Smooth muscle cell (in vitro differentiated cells): Measurements from ENCODE around the gene JMJD6. TPM values are rescaled to one million over a fixed set of nuclear protein-coding genes. Genes with fewer than 3 reads are reported as not detected.
"Not testable (repeated sequence)": the region's sequence is repeated elsewhere in the genome, so short reads cannot be mapped to it uniquely, and the experiment has no call there.

Experiments
- DNase-seq: peaks from one replicate; lab custom pipeline; 2025; ENCODE audit not compliant: unreplicated experiment; lab: John Stamatoyannopoulos, UW
- H2AFZ ChIP-seq: fragments of 200-600 bp; sonication (generic); 2 replicates; pipeline ENCODE4 v1.6.0; 2016; ENCODE audit warnings: antibody characterized with exemption, low read depth, mild to moderate bottlenecking
- H3F3A ChIP-seq: fragments of 200-600 bp; sonication (generic); 2 replicates; pipeline ENCODE4 v1.6.0; 2017; ENCODE audit warnings: antibody characterized with exemption, low read depth
- H3K27ac ChIP-seq: fragments of 200-600 bp; sonication (generic); 2 replicates; pipeline ENCODE4 v1.5.1; 2016; ENCODE audit warnings: low read depth, mild to moderate bottlenecking
- H3K27me3 ChIP-seq: fragments of 200-600 bp; sonication (generic); 2 replicates; pipeline ENCODE4 v1.6.1; 2016; ENCODE audit warnings: low read depth, mild to moderate bottlenecking
- H3K36me3 ChIP-seq: fragments of 200-600 bp; sonication (generic); 2 replicates; pipeline ENCODE4 v1.5.1; 2016; ENCODE audit warnings: low read depth
- H3K4me1 ChIP-seq: fragments of 200-600 bp; sonication (generic); 2 replicates; pipeline ENCODE4 v1.5.1; 2016; ENCODE audit warnings: low read depth
- H3K4me2 ChIP-seq: fragments of 200-600 bp; sonication (generic); 2 replicates; pipeline ENCODE4 v1.6.0; 2016; ENCODE audit warnings: mild to moderate bottlenecking
- H3K4me3 ChIP-seq: fragments of 200-600 bp; sonication (generic); 2 replicates; pipeline ENCODE4 v1.5.1; 2016; ENCODE audit warnings: mild to moderate bottlenecking
- H3K79me2 ChIP-seq: fragments of 200-600 bp; sonication (generic); 2 replicates; pipeline ENCODE4 v1.6.0; 2016; ENCODE audit warnings: low read depth, mild to moderate bottlenecking
- H3K9ac ChIP-seq: fragments of 200-600 bp; sonication (generic); 2 replicates; pipeline ENCODE4 v1.6.0; 2016; ENCODE audit warnings: low read depth
- H3K9me3 ChIP-seq: fragments of 200-600 bp; sonication (generic); replicated peaks from 2 replicates; pipeline ENCODE4 v1.5.1; 2016; ENCODE audit warnings: low read depth
- H4K20me1 ChIP-seq: fragments of 200-600 bp; sonication (generic); 2 replicates; pipeline ENCODE4 v1.6.0; 2016; ENCODE audit warnings: low read depth
- CTCF ChIP-seq: fragments of 200-600 bp; sonication (generic); IDR thresholded peaks from 2 replicates; pipeline ENCODE4 v1.5.1; 2017; ENCODE audit warnings: borderline replicate concordance, mild to moderate bottlenecking, antibody characterized with exemption; ENCODE audit not compliant: insufficient read depth, poor library complexity, severe bottlenecking
- WGBS: methylation state at CpG from one replicate; pipeline ENCODE4 v1.1.7; 2016; ENCODE audit warnings: low lambda C conversion rate; 5-methylcytosine and 5-hydroxymethylcytosine counted together
- polyA plus RNA-seq: library from polyadenylated mRNA; unstranded; fragments of >200 nt; fragmentation: Nextera tagmentation; extraction: Ambion mirVana; gene quantifications from 2 replicates; pipeline ENCODE4 v1.2.1, GENCODE V29; 2016
- total RNA-seq: library from RNA; depleted of rRNA; stranded (reverse); fragments of >200 nt; gene quantifications from 2 replicates; pipeline ENCODE4 v1.2.3, GENCODE V29; 2014

JMJD6 gene
- total and polyA plus RNA-seq, 2 experiments from 2014 or later, result 32.7 to 54.7 TPM

GRCh38 chr17:76733618-76733957 is 7.2 kb upstream of the JMJD6 start:
- H3K36me3 ChIP-seq, result no peaks in the 10 kb centered on the region
- 93% methylated on average over 1 of the region's 1 CpG for WGBS

GRCh38 chr17:76732734-76733617 is 6.6 kb upstream of the JMJD6 start:
- H4K20me1 ChIP-seq, result peaks cover 57% of the 10 kb centered on the region
- WGBS, result 79% methylated on average over 3 of the region's 3 CpGs
- no peak overlapping the region for H3K4me2 ChIP-seq

More at GRCh38 chr17:76733618-76733957, 7.2 kb upstream of the JMJD6 start:
- Histone ChIP-seq H2AFZ (no peak overlapping the region), H3K9ac (no peak overlapping the region), H3K27me3 (no peaks in the 10 kb centered on the region), H3K4me1 (peaks cover 24% of the 10 kb centered on the region), H3K27ac (peak overlapping the region; percentile 96), H4K20me1 (peaks cover 56% of the 10 kb centered on the region), H3K9me3 (no peaks in the 10 kb centered on the region), H3K4me2 (peak overlapping the region; percentile 95), H3K4me3 (peak overlapping the region; percentile 91), H3K79me2 (peaks cover 71% of the 10 kb centered on the region), H3F3A (peaks cover 40% of the 10 kb centered on the region)
- DNase-seq, result no peak
- no peak for TF ChIP-seq CTCF

GRCh38 chr17:76731800-76732733 is 5.7 kb upstream of the JMJD6 start:
- H3K36me3 ChIP-seq, H3K9ac ChIP-seq, H3K4me3 ChIP-seq, H3K27me3 ChIP-seq, DNase-seq, H2AFZ ChIP-seq, H3K9me3 ChIP-seq, H3K4me2 ChIP-seq: not testable (repeated sequence)
- 93% methylated on average over 13 of the region's 13 CpGs for WGBS
- Histone ChIP-seq H3K79me2 (peaks cover 80% of the 10 kb centered on the region), H3F3A (peaks cover 44% of the 10 kb centered on the region), H3K4me1 (peaks cover 29% of the 10 kb centered on the region), H4K20me1 (peaks cover 65% of the 10 kb centered on the region), H3K27ac (peak overlapping the region; percentile 9)

More at GRCh38 chr17:76732734-76733617, 6.6 kb upstream of the JMJD6 start:
- no peak for DNase-seq
- H3F3A ChIP-seq, result peaks cover 36% of the 10 kb centered on the region
- H2AFZ ChIP-seq, result no peak overlapping the region
- no peak overlapping the region for H3K9ac ChIP-seq
- H3K27ac ChIP-seq, result peak overlapping the region; percentile 96
- H3K9me3 ChIP-seq, result no peaks in the 10 kb centered on the region
- peaks cover 71% of the 10 kb centered on the region for H3K79me2 ChIP-seq
- no peaks in the 10 kb centered on the region for H3K36me3 ChIP-seq
- no peak for TF ChIP-seq CTCF
- H3K4me3 ChIP-seq, result no peak overlapping the region
- H3K27me3 ChIP-seq, result no peaks in the 10 kb centered on the region
- peaks cover 21% of the 10 kb centered on the region for H3K4me1 ChIP-seq

- WGBS, result 76% methylated on average over 18 of the region's 18 CpGs
- H2AFZ ChIP-seq, result no peak overlapping the region
- H3K9me3 ChIP-seq, result no peaks in the 10 kb centered on the region
- peaks cover 8% of the 10 kb centered on the region for H3K4me1 ChIP-seq
- H3K27ac ChIP-seq, result peak overlapping the region; percentile 97
- H3K4me2 ChIP-seq, result peak overlapping the region; percentile 97
- H3F3A ChIP-seq, result peaks cover 17% of the 10 kb centered on the region
- peak overlapping the region; percentile 92 for H3K9ac ChIP-seq
- no peaks in the 10 kb centered on the region for H3K36me3 ChIP-seq
- peaks cover 60% of the 10 kb centered on the region for H4K20me1 ChIP-seq
- no peaks in the 10 kb centered on the region for H3K27me3 ChIP-seq
- H3K4me3 ChIP-seq, result peak overlapping the region; percentile 89
- no peak for DNase-seq
- no peak for TF ChIP-seq CTCF
- peaks cover 76% of the 10 kb centered on the region for H3K79me2 ChIP-seq
These were observed 1.5 kb upstream of the JMJD6 start for GRCh38 chr17:76727745-76728456.
